Upper lobe of left lung (tissue), 6 donors: ENCODE measurements around the gene ERGIC1. TPM values are rescaled to one million over a fixed set of nuclear protein-coding genes. Genes with fewer than 3 reads are reported as not detected.

Experiments
- ATAC-seq, 2 donors: fragments of 200-7000 bp; cut with Tn5 transposase; one replicate each; pipeline ENCODE4 v1.9.1; 2022; ENCODE audit warnings: mild to moderate bottlenecking in 2 of 2, moderate library complexity in 2 of 2; ENCODE audit not compliant: low FRiP score in 2 of 2
- DNase-seq, 2 donors: peaks; one replicate each; pipeline ENCODE4 v3.0.0-alpha.2; 2019 to 2020
- H3K27ac ChIP-seq, 4 donors: fragments of 200-600 bp; sonication (generic); one replicate each; pipeline ENCODE4 v1.5.1; 2016 to 2019
- H3K27me3 ChIP-seq, 4 donors: fragments of 200-600 bp; sonication (generic); one replicate each; pipeline ENCODE4 v1.5.1; 2017 to 2019
- H3K36me3 ChIP-seq, 4 donors: fragments of 200-600 bp; sonication (generic); one replicate each; pipeline ENCODE4 v1.5.1; 2016 to 2019
- H3K4me1 ChIP-seq, 4 donors: fragments of 200-600 bp; sonication (generic); one replicate each; pipeline ENCODE4 v1.5.1; 2018 to 2019
- H3K4me3 ChIP-seq, 4 donors: fragments of 200-600 bp; sonication (generic); one replicate each; pipeline ENCODE4 v1.5.1; 2017 to 2019; ENCODE audit warnings: mild to moderate bottlenecking in 2 of 4, moderate library complexity in 1 of 4
- H3K9me3 ChIP-seq, 4 donors: fragments of 200-600 bp; sonication (generic); one replicate each; pipeline ENCODE4 v1.5.1; 2018 to 2019
- CTCF ChIP-seq, 6 experiments: fragments of 450-650 bp in 4 of 6; fragments of 200-600 bp in 2 of 6; sonication (generic) in 2 of 6; IDR thresholded peaks; one replicate each; pipeline ENCODE4 v1.5.1; 2016 to 2019; ENCODE audit warnings: antibody characterized with exemption in 6 of 6
- EP300 ChIP-seq, 4 donors: sonication (generic); formaldehyde crosslinking; IDR thresholded peaks; one replicate each; pipeline ENCODE4 v1.5.1; 2017; ENCODE audit warnings: antibody characterized with exemption in 4 of 4, control low read depth in 2 of 4
- POLR2A ChIP-seq, 4 donors: fragments of 450-650 bp; IDR thresholded peaks; one replicate each; pipeline ENCODE4 v1.5.1; 2016 to 2017; ENCODE audit warnings: antibody characterized with exemption in 4 of 4, mild to moderate bottlenecking in 2 of 4
- POLR2AphosphoS5 ChIP-seq, 2 donors: sonication (generic); formaldehyde crosslinking; IDR thresholded peaks; one replicate each; pipeline ENCODE4 v1.5.1; 2017; ENCODE audit warnings: antibody characterized with exemption in 2 of 2
- WGBS, 2 donors: methylation state at CpG; one replicate each; pipeline ENCODE4 v1.1.5; 2017 to 2018; 5-methylcytosine and 5-hydroxymethylcytosine counted together
- total RNA-seq, 6 donors: library from RNA; depleted of rRNA in 4 of 6; stranded (reverse); fragments of >200 nt in 4 of 6; gene quantifications; one replicate each; pipeline versions ENCODE4 v1.1.0 to v1.2.1, GENCODE V29; 2016 to 2021
- donor health status: DM: no; HTN: no; CAD: no; lungs with moderate emphysema.
- donor health status: DM: no; HTN: yes; CAD: no; lungs with severe emphysema.

Gene ERGIC1
- total RNA-seq, 6 donors from 2014 or later, result 158 to 225 (median 173) TPM

GRCh38 chr5:172885597-172886340, 51.7 kb downstream of the ERGIC1 start:
- ATAC-seq (peak in 1 of 2 donors; percentile 34), DNase-seq (peak in 1 of 2 donors; percentile 60)
- H3K36me3 ChIP-seq, result peaks cover 0 to 22% (median 12%) of the 10 kb centered on the region in 4 donors
- 76% methylated on average over 23 of the region's 23 CpGs for WGBS, 2 donors
- H3K9me3 ChIP-seq, result no peaks in the 10 kb centered on the region
- peak in 1 of 4 donors; percentile 33 for TF ChIP-seq POLR2A (IDR thresholded peaks at IDR 0.05)
- TF ChIP-seq EP300 (IDR thresholded peaks at IDR 0.05), result no peak
- peak in 1 of 2 donors; percentile 24 for TF ChIP-seq POLR2AphosphoS5 (IDR thresholded peaks at IDR 0.05)
- H3K4me3 ChIP-seq, result no peak overlapping the region
- H3K27ac ChIP-seq, result peak overlapping the region; percentile 90 to 91 (median 90)
- no peaks in the 10 kb centered on the region for H3K27me3 ChIP-seq
- peaks cover 24 to 52% (median 44%) of the 10 kb centered on the region in 4 donors for H3K4me1 ChIP-seq

- peaks cover 0 to 26% (median 14%) of the 10 kb centered on the region in 4 donors for H3K36me3 ChIP-seq
- peak overlapping the region; percentile 90 to 91 (median 90) for H3K27ac ChIP-seq
- H3K9me3 ChIP-seq, result no peaks in the 10 kb centered on the region
- no peaks in the 10 kb centered on the region for H3K27me3 ChIP-seq
- TF ChIP-seq CTCF (IDR thresholded peaks at IDR 0.05) (no peak), EP300 (IDR thresholded peaks at IDR 0.05) (peak in 2 of 4 donors; percentile 3 to 38)
- WGBS, 2 donors, result 68 to 75% methylated on average over 6 of the region's 6 CpGs
- H3K4me1 ChIP-seq, result peaks cover 30 to 55% (median 51%) of the 10 kb centered on the region in 4 donors
- ATAC-seq (peak; percentile 1 to 34), DNase-seq (no peak)
- H3K4me3 ChIP-seq, result no peak overlapping the region
These were observed 52.4 kb downstream of the ERGIC1 start for GRCh38 chr5:172886476-172886875.

DNA sequence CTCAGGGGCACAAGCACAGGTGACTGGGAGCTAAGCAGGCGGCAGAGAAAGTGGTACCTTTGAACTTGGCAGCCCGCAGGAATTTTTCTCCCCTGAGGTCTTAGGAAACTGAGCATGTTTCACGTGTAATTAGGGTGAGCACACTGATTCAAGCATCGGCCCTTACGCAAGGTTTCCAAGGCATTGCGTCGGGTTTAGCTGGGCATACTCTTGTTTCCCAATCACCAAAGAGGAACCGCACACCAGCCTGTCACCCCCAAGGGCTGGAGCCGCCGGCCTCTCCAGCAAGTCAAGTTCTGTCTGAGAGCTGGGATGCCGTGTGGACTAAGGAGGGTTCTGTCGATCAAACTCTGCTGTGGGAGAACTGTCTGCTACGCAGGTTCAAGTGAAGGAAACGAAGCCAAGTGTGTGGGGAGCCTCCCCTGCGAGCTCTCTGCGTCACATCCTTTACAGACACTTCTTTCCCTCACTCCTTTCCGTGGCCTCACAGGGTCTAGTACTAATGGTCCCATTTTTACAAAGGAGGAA, 53.0 kb downstream of the ERGIC1 start:
- peak in 1 of 2 donors; percentile 96 for DNase-seq
- Histone ChIP-seq H3K36me3 (peaks cover 0 to 26% (median 14%) of the 10 kb centered on the region in 4 donors), H3K27me3 (no peaks in the 10 kb centered on the region), H3K4me3 (no peak overlapping the region), H3K27ac (peak overlapping the region; percentile 90 to 91 (median 90)), H3K4me1 (peaks cover 35 to 57% (median 55%) of the 10 kb centered on the region in 4 donors), H3K9me3 (no peaks in the 10 kb centered on the region)
- 43 to 51% methylated on average over 10 to 17 of the region's 17 CpGs for WGBS, 2 donors
- peak; percentile 50 to 96 (median 84) for TF ChIP-seq EP300 (IDR thresholded peaks at IDR 0.05)
- peak in 3 of 4 donors; percentile 26 to 77 (median 35) for TF ChIP-seq POLR2A (IDR thresholded peaks at IDR 0.05)
- TF ChIP-seq CTCF (IDR thresholded peaks at IDR 0.05), result no peak
- TF ChIP-seq POLR2AphosphoS5 (IDR thresholded peaks at IDR 0.05), result peak; percentile 89 to 98
- ATAC-seq, result peak; percentile 90 to 94

DNA sequence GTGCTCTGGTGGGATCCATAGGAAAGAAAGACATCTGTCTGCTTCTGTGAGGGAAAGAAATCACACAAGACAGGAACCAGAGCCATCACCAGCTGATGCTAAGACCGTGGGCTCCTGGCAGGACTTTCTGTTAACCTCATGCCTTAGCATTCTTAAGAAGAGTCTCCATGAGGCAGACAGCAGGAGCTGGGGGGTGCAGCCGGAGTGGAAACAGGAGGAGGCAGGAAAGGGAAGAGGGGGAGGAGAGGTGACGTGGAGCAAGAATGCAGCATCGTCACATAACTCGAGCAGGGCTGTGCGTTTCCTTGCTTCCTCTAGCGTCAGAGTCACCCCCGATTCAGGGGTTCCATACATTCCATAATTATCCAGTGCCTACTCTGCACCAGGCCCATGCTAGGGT, 53.6 kb downstream of the ERGIC1 start:
- 34 to 46% methylated on average over 8 of the region's 8 CpGs for WGBS, 2 donors
- Histone ChIP-seq H3K9me3 (no peaks in the 10 kb centered on the region), H3K27ac (peak overlapping the region; percentile 90 to 91 (median 90)), H3K4me1 (peaks cover 42 to 63% (median 60%) of the 10 kb centered on the region in 4 donors), H3K27me3 (no peaks in the 10 kb centered on the region), H3K4me3 (no peak overlapping the region), H3K36me3 (peaks cover 0 to 26% (median 14%) of the 10 kb centered on the region in 4 donors)
- peak in 1 of 2 donors; percentile 46 for ATAC-seq
- peak in 1 of 2 donors; percentile 68 for DNase-seq
- TF ChIP-seq POLR2AphosphoS5 (IDR thresholded peaks at IDR 0.05), result peak; percentile 36 to 66
- peak in 1 of 4 donors; percentile 47 for TF ChIP-seq EP300 (IDR thresholded peaks at IDR 0.05)
- no peak for TF ChIP-seq POLR2A (IDR thresholded peaks at IDR 0.05)

GRCh38 chr5:172890659-172891058, 56.6 kb downstream of the ERGIC1 start:
- WGBS, 2 donors, result 78 to 91% methylated on average over 4 to 6 of the region's 6 CpGs
- Histone ChIP-seq H3K27ac (peak overlapping the region in 3 of 4 donors; percentile 71 to 83 (median 80)), H3K27me3 (no peaks in the 10 kb centered on the region), H3K9me3 (no peaks in the 10 kb centered on the region), H3K36me3 (peaks cover 0 to 26% (median 14%) of the 10 kb centered on the region in 4 donors), H3K4me3 (no peak overlapping the region), H3K4me1 (peaks cover 36 to 56% (median 53%) of the 10 kb centered on the region in 4 donors)
- DNase-seq (no peak), ATAC-seq (no peak)
- TF ChIP-seq POLR2AphosphoS5 (IDR thresholded peaks at IDR 0.05) (no peak), POLR2A (IDR thresholded peaks at IDR 0.05) (no peak), CTCF (IDR thresholded peaks at IDR 0.05) (no peak), EP300 (IDR thresholded peaks at IDR 0.05) (no peak)
